CD4-positive, alpha-beta T cell (primary cell): ENCODE measurements around the gene CDT1. TPM values are rescaled to one million over a fixed set of nuclear protein-coding genes. Genes with fewer than 3 reads are reported as not detected.

ENCODE experiments used
- ATAC-seq: fragments of 200-7000 bp; cut with Tn5 transposase; one replicate; pipeline ENCODE4 v1.10.0; 2022; ENCODE audit warnings: mild to moderate bottlenecking; ENCODE audit not compliant: poor library complexity
- CTCF ChIA-PET: fragments of 350-600 bp; sonication (Branson Sonifier 250); formaldehyde crosslinking; loops from one replicate; lab custom pipeline; 2021; ENCODE audit warnings: antibody characterized with exemption, inconsistent platforms; lab: Charles Lee
- POLR2A ChIA-PET: fragments of 350-600 bp; sonication (Branson Sonifier 250); formaldehyde crosslinking; loops from one replicate; lab custom pipeline; 2021; ENCODE audit warnings: antibody characterized with exemption, inconsistent platforms; lab: Charles Lee
- DNase-seq, 14 experiments: peaks; one replicate each; pipeline ENCODE4 v3.0.0-alpha.2; 2013 to 2020; ENCODE audit warnings: mixed read lengths in 2 of 14
- H3K27ac ChIP-seq, 2 donors: one replicate each; pipeline versions ENCODE4 v1.5.1 to v1.7.0; 2013; ENCODE audit warnings: low read length in 2 of 2, low read depth in 1 of 2, mild to moderate bottlenecking in 1 of 2
- H3K27me3 ChIP-seq, 2 experiments: 1 replicate in 1 of 2; 2 replicates in 1 of 2; pipeline versions ENCODE4 v1.6.1 to v1.7.0; 2013; ENCODE audit warnings: low read length in 2 of 2, control low read depth in 1 of 2, mild to moderate bottlenecking in 1 of 2, moderate library complexity in 1 of 2; ENCODE audit not compliant: insufficient read depth in 2 of 2, control insufficient read depth in 1 of 2
- H3K36me3 ChIP-seq: one replicate; pipeline ENCODE4 v1.6.1; 2013; ENCODE audit warnings: low read length, control low read depth; ENCODE audit not compliant: insufficient read depth
- H3K4me1 ChIP-seq: one replicate; pipeline ENCODE4 v1.6.1; 2013; ENCODE audit warnings: low read length, control low read depth; ENCODE audit not compliant: insufficient read depth
- H3K4me3 ChIP-seq: one replicate; pipeline ENCODE4 v1.5.1; 2013; ENCODE audit warnings: mild to moderate bottlenecking, low read length, moderate library complexity
- H3K9me3 ChIP-seq, 2 experiments: 1 replicate in 1 of 2; 2 replicates in 1 of 2; pipeline versions ENCODE4 v1.6.1 to v1.7.0; 2013; ENCODE audit warnings: low read length in 2 of 2, mild to moderate bottlenecking in 2 of 2, control low read depth in 1 of 2, moderate library complexity in 1 of 2; ENCODE audit not compliant: control insufficient read depth in 1 of 2, insufficient read depth in 1 of 2
- H3K27ac Mint-ChIP-seq: one replicate; pipeline ENCODE4 v1.8.0; 2020; ENCODE audit warnings: mixed read lengths
- H3K27me3 Mint-ChIP-seq: one replicate; pipeline ENCODE4 v1.8.0; 2021; ENCODE audit warnings: mixed read lengths
- H3K36me3 Mint-ChIP-seq: one replicate; pipeline ENCODE4 v1.8.0; 2021; ENCODE audit warnings: low read depth, mixed read lengths
- H3K4me1 Mint-ChIP-seq: one replicate; pipeline ENCODE4 v1.8.0; 2021; ENCODE audit warnings: low read depth, mixed read lengths
- H3K4me3 Mint-ChIP-seq: one replicate; pipeline ENCODE4 v1.8.0; 2020; ENCODE audit warnings: mild to moderate bottlenecking, mixed read lengths
- H3K9me3 Mint-ChIP-seq: one replicate; pipeline ENCODE4 v1.8.0; 2020; ENCODE audit warnings: mixed read lengths
- CTCF ChIP-seq: fragments of 200-600 bp; IDR thresholded peaks from one replicate; pipeline ENCODE4 v1.8.0; 2022; ENCODE audit warnings: antibody characterized with exemption, mild to moderate bottlenecking
- intact Hi-C, 2 experiments: fragments of 100-400 bp; cut with DNase I in 1 of 2; cut with micrococcal nuclease in 1 of 2; formaldehyde crosslinking; loops; one replicate each; pipeline versions ENCODE4 v1.15.1 to v1.9.0; 2023 to 2025; cut with DNase I, micrococcal nuclease
- total RNA-seq, 174 experiments: library from RNA in 2 of 174; stranded (reverse) in 2 of 174; gene quantifications; one replicate each; pipeline ENCODE4 v1.2.3 and lab custom pipeline; 2021 to 2026

The CDT1 gene
- total RNA-seq, 2 experiments from 2014 or later: 0.47 to 1.0 TPM

GRCh38 chr16:88790312-88791211 lies 13.0 kb upstream of the CDT1 start:
- Histone ChIP-seq H3K36me3 (no peaks in the 10 kb centered on the region), H3K4me3 (peak overlapping the region; percentile 36), H3K4me1 (peaks cover 67% of the 10 kb centered on the region), H3K9me3 (no peaks in the 10 kb centered on the region), H3K27ac (peak overlapping the region; percentile 47 to 75), H3K27me3 (no peaks in the 10 kb centered on the region)
- no peak for TF ChIP-seq CTCF
- Mint-ChIP-seq H3K4me1 (peaks cover 53% of the 10 kb centered on the region), H3K27ac (peak overlapping the region; percentile 86), H3K36me3 (no peaks in the 10 kb centered on the region), H3K27me3 (no peaks in the 10 kb centered on the region), H3K4me3 (peak overlapping the region; percentile 77), H3K9me3 (no peaks in the 10 kb centered on the region)
- DNase-seq (peak in 12 of 14 experiments; percentile 37 to 83 (median 56)), ATAC-seq (peak; percentile 68)
- ChIA-PET POLR2A (no interaction called here), CTCF (interaction anchor here (1.8 kb wide), 1 partner anchor 53 kb away, joined by 5 read pairs; no protein-coding TSS in a partner anchor)
- intact Hi-C loops: no loop called here

DNA sequence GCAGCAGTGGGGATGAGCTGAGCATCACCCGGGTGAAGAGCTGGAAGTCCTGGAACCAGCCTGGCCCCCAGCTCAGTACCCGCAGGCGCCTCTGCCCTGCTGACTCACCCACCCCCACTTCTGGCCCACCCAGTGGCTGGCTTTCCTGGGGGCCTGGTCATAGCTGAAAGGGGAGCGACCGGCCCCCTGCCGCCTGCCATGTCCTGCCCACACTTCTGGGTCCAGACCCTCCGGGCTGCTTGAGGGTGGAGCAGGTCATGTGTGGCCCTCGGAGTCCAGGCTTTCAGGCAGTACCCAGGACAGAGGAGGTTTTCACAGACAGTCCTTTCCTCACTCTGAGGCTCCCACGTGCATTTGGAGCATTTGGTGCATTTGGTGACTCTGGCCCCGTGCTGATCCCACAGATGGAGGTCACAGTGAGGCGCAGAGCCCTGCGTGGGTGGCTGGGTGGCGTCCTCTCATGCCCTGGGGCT lies 11.5 kb upstream of the CDT1 start:
- TF ChIP-seq CTCF: no peak
- H3K9me3 ChIP-seq: no peaks in the 10 kb centered on the region
- H3K27me3 Mint-ChIP-seq: no peaks in the 10 kb centered on the region
- ATAC-seq: no peak
- POLR2A ChIA-PET: interaction anchor here (1.2 kb wide), 2 partner anchors 8 to 92 kb away, joined by 3 to 6 read pairs; no protein-coding TSS in a partner anchor
- peak overlapping the region; percentile 26 to 70 for H3K27ac ChIP-seq
- peaks cover 73% of the 10 kb centered on the region for H3K4me1 ChIP-seq
- no peak for DNase-seq
- H3K4me1 Mint-ChIP-seq: peaks cover 59% of the 10 kb centered on the region
- CTCF ChIA-PET: interaction anchor here (3.1 kb wide), 1 partner anchor 55 kb away, joined by 16 read pairs; no protein-coding TSS in a partner anchor
- no peaks in the 10 kb centered on the region for H3K36me3 Mint-ChIP-seq
- H3K27ac Mint-ChIP-seq: peak overlapping the region; percentile 86
- H3K27me3 ChIP-seq: no peaks in the 10 kb centered on the region
- no peaks in the 10 kb centered on the region for H3K9me3 Mint-ChIP-seq
- H3K4me3 Mint-ChIP-seq: peak overlapping the region; percentile 25
- intact Hi-C loops: no loop called here
- H3K36me3 ChIP-seq: no peaks in the 10 kb centered on the region
- H3K4me3 ChIP-seq: no peak overlapping the region

DNA sequence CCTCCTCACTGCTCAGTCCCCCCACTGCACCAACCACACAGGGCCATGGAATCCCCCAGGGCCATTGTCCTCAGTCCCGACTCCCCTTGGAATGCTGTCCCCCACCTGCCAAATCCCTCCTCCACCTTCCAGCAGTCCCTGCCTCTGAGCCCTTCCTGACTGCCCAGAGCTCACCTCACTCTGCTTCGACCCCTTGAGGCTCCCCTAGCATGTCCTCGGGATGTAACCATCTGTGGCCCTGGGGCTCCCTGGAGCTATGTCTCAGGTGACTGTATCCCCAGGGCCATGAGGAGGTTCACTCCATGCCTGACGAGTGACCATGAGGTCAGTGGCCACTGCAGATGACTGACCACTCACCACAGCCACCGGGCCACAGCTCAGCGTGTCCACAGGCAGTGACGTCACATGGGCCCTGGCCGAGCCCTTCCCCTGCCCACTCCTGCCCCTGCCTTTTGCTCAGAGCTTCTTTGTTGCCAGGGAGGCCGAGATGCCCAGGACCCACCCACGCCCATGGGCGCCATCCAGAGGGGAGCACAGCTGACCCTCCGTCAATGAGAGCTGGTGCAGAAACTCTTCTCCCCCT lies 10.8 kb upstream of the CDT1 start:
- no peak overlapping the region for H3K4me3 ChIP-seq
- no peak for TF ChIP-seq CTCF
- Mint-ChIP-seq H3K9me3 (no peaks in the 10 kb centered on the region), H3K36me3 (no peaks in the 10 kb centered on the region), H3K4me1 (peaks cover 59% of the 10 kb centered on the region), H3K27ac (peak overlapping the region; percentile 72), H3K4me3 (peak overlapping the region; percentile 66), H3K27me3 (no peaks in the 10 kb centered on the region)
- no peaks in the 10 kb centered on the region for H3K9me3 ChIP-seq
- no peak for DNase-seq
- H3K4me1 ChIP-seq: peaks cover 73% of the 10 kb centered on the region
- CTCF ChIA-PET: interaction anchor here (1.1 to 3.1 kb wide), 2 partner anchors 10 to 55 kb away, joined by 3 to 16 read pairs; no protein-coding TSS in a partner anchor
- ATAC-seq: no peak
- intact Hi-C loops: no loop called here
- no peaks in the 10 kb centered on the region for H3K36me3 ChIP-seq
- peak overlapping the region in 1 of 2 donors; percentile 70 for H3K27ac ChIP-seq
- H3K27me3 ChIP-seq: no peaks in the 10 kb centered on the region
- POLR2A ChIA-PET: interaction anchor here (0.9 to 3.1 kb wide), 4 partner anchors 9 to 92 kb away, joined by 3 to 19 read pairs (median 4); no protein-coding TSS in a partner anchor
